ENCODE measurements around the gene CELF4.

CELF4 gene

GRCh38 chr18:37294951-37295350, 270.6 kb downstream of the CELF4 start:
- DNase-seq (ENCODE audit: low read depth): peak; percentile 16

GRCh38 chr18:37293359-37293758, 272.2 kb downstream of the CELF4 start:
- TF ChIP-seq CTCF (conservative IDR thresholded peaks at IDR 0.05; ENCODE audit: control insufficient read depth, insufficient read depth, low read depth, low read length): no peak
- no peak overlapping the region for H3K4me3 ChIP-seq (ENCODE audit: control insufficient read depth, low read depth, low read length)
- DNase-seq (ENCODE audit: low read depth): no peak

More at GRCh38 chr18:37294951-37295350, 270.6 kb downstream of the CELF4 start:
- TF ChIP-seq CTCF (conservative IDR thresholded peaks at IDR 0.05; ENCODE audit: control insufficient read depth, insufficient read depth, low read depth, low read length): peak; percentile 36
- H3K4me3 ChIP-seq (ENCODE audit: control insufficient read depth, low read depth, low read length): no peak overlapping the region

- TF ChIP-seq CTCF (conservative IDR thresholded peaks at IDR 0.05; ENCODE audit: control insufficient read depth, insufficient read depth, low read depth, low read length): no peak
- no peak for DNase-seq (ENCODE audit: low read depth)
- no peak overlapping the region for H3K4me3 ChIP-seq (ENCODE audit: control insufficient read depth, low read depth, low read length)
Observed at GRCh38 chr18:37289423-37289822, 276.2 kb downstream of the CELF4 start.

GRCh38 chr18:37287601-37288000, 278.0 kb downstream of the CELF4 start:
- DNase-seq (ENCODE audit: low read depth): no peak
- TF ChIP-seq CTCF (conservative IDR thresholded peaks at IDR 0.05; ENCODE audit: control insufficient read depth, insufficient read depth, low read depth, low read length): no peak
- no peak overlapping the region for H3K4me3 ChIP-seq (ENCODE audit: control insufficient read depth, low read depth, low read length)

DNA sequence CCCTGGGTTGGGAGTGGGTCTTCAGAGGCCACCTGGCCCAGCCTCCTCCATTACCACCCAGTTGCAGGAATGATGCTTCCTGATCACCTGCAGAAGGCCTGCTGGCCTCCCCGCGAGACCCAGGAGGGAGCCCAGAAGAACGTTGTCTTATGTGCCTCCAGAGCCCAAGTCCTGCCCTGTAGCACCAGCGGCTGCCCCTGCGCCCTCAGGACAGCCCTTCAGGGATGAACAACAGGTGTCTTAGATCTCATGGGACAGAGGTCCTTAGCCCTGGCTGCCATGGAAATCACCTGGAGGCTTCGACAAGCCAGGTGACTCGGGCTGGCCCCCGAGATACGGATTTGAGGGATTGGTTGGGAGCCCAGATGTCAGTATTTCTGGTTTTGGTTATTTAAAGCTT, 278.8 kb downstream of the CELF4 start:
- no peak for DNase-seq (ENCODE audit: low read depth)
- no peak for TF ChIP-seq CTCF (conservative IDR thresholded peaks at IDR 0.05; ENCODE audit: control insufficient read depth, insufficient read depth, low read depth, low read length)
- H3K4me3 ChIP-seq (ENCODE audit: control insufficient read depth, low read depth, low read length): no peak overlapping the region

- DNase-seq (ENCODE audit: low read depth): no peak
- no peak overlapping the region for H3K4me3 ChIP-seq (ENCODE audit: control insufficient read depth, low read depth, low read length)
- no peak for TF ChIP-seq CTCF (conservative IDR thresholded peaks at IDR 0.05; ENCODE audit: control insufficient read depth, insufficient read depth, low read depth, low read length)
Observed at GRCh38 chr18:37285825-37286224, 279.8 kb downstream of the CELF4 start.

DNA sequence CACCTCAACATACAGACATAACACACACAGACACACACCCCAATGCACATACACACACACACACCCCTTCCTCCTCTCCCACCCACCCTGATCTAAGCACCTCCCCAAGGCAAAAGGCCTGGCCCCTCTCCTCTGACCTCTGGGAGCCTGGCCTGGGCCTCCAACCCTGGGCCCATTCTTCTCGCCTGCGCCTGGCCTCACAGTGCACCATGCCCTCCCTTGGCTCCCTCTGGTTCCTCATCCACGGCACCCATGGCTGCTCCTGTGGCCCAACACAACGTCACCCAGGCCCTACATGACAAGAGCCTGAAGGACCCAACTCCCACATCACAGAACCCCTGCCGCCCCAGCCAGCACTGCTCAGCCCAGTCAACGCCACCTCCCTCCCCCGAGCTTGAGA, 281.3 kb downstream of the CELF4 start:
- no peak overlapping the region for H3K4me3 ChIP-seq (ENCODE audit: control insufficient read depth, low read depth, low read length)
- TF ChIP-seq CTCF (conservative IDR thresholded peaks at IDR 0.05; ENCODE audit: control insufficient read depth, insufficient read depth, low read depth, low read length): no peak
- no peak for DNase-seq (ENCODE audit: low read depth)

Measured in fibroblast of mammary gland (primary cell).